CD14-positive monocyte (primary cell): Measurements from ENCODE around the gene GPALPP1. TPM values are rescaled to one million over a fixed set of nuclear protein-coding genes. Genes with fewer than 3 reads are reported as not detected.
A peak's percentile ranks its signal among the peaks of the same experiment; 100 is the strongest.

Source experiments
- DNase-seq, 3 donors: peaks; one replicate each; pipeline ENCODE4 v3.0.0-alpha.2; 2011 to 2022
- H2AFZ ChIP-seq: 2 replicates; pipeline ENCODE4 v1.6.0; 2012; ENCODE audit warnings: mild to moderate bottlenecking, low read depth, low read length, inconsistent platforms; ENCODE audit not compliant: insufficient read depth, poor library complexity, severe bottlenecking
- H3K27ac ChIP-seq, 2 donors: 1 replicate in 1 of 2; 2 replicates in 1 of 2; pipeline ENCODE4 v1.5.1; 2012 to 2013; ENCODE audit warnings: low read length in 2 of 2, control low read depth in 1 of 2, inconsistent platforms in 1 of 2, low read depth in 1 of 2, mild to moderate bottlenecking in 1 of 2
- H3K27me3 ChIP-seq, 2 donors: one replicate each; pipeline versions ENCODE4 v1.6.0 to v1.6.1; 2011 to 2013; ENCODE audit warnings: low read length in 2 of 2; ENCODE audit not compliant: control insufficient read depth in 2 of 2, insufficient read depth in 2 of 2
- H3K36me3 ChIP-seq, 2 donors: replicated peaks in 1 of 2; 1 replicate in 1 of 2; 2 replicates in 1 of 2; pipeline versions ENCODE4 v1.5.1 to v1.6.1; 2012 to 2013; ENCODE audit warnings: low read length in 2 of 2, control low read depth in 1 of 2, inconsistent platforms in 1 of 2, mild to moderate bottlenecking in 1 of 2; ENCODE audit not compliant: insufficient read depth in 2 of 2, control insufficient read depth in 1 of 2
- H3K4me1 ChIP-seq, 2 donors: 1 replicate in 1 of 2; 2 replicates in 1 of 2; pipeline versions ENCODE4 v1.5.1 to v1.6.1; 2012 to 2013; ENCODE audit warnings: low read length in 2 of 2, control low read depth in 1 of 2, inconsistent platforms in 1 of 2, mild to moderate bottlenecking in 1 of 2, moderate library complexity in 1 of 2; ENCODE audit not compliant: insufficient read depth in 2 of 2, control insufficient read depth in 1 of 2
- H3K4me2 ChIP-seq: replicated peaks from 2 replicates; pipeline ENCODE3; 2012; ENCODE audit warnings: low read length, moderate library complexity, mild to moderate bottlenecking; ENCODE audit not compliant: poor library complexity, severe bottlenecking; ENCODE audit errors: extremely low read depth
- H3K4me3 ChIP-seq, 3 experiments: fragments of 200-600 bp in 1 of 3; sonication (generic) in 1 of 3; replicated peaks in 1 of 3; 1 replicate in 2 of 3; 2 replicates in 1 of 3; pipeline ENCODE4 v1.5.1; 2011 to 2013; ENCODE audit warnings: low read length in 3 of 3, mild to moderate bottlenecking in 3 of 3, control low read depth in 2 of 3, low read depth in 2 of 3, inconsistent platforms in 1 of 3, moderate library complexity in 1 of 3
- H3K79me2 ChIP-seq: 2 replicates; pipeline ENCODE4 v1.6.0; 2012; ENCODE audit warnings: mild to moderate bottlenecking, control low read depth, inconsistent platforms, low read length, moderate library complexity; ENCODE audit not compliant: insufficient read depth
- H3K9ac ChIP-seq: 2 replicates; pipeline ENCODE4 v1.6.0; 2017; ENCODE audit warnings: low read length, mild to moderate bottlenecking; ENCODE audit not compliant: insufficient read depth, poor library complexity, severe bottlenecking
- H3K9me3 ChIP-seq, 2 donors: replicated peaks in 1 of 2; 1 replicate in 1 of 2; 2 replicates in 1 of 2; pipeline versions ENCODE4 v1.5.1 to v1.6.1; 2012 to 2013; ENCODE audit warnings: low read length in 2 of 2, control low read depth in 1 of 2; ENCODE audit not compliant: control insufficient read depth in 1 of 2, insufficient read depth in 1 of 2
- H4K20me1 ChIP-seq: 2 replicates; pipeline ENCODE4 v1.6.0; 2012; ENCODE audit warnings: mild to moderate bottlenecking, low read length, control low read depth, moderate library complexity; ENCODE audit not compliant: insufficient read depth
- H3K27ac Mint-ChIP-seq, 7 donors: one replicate each; pipeline ENCODE4 v1.8.0; 2020; ENCODE audit warnings: mild to moderate bottlenecking in 7 of 7, mixed read lengths in 7 of 7, moderate library complexity in 6 of 7, inconsistent platforms in 2 of 7
- H3K27me3 Mint-ChIP-seq, 3 donors: one replicate each; pipeline ENCODE4 v1.8.0; 2021 to 2022; ENCODE audit warnings: low read depth in 3 of 3, mild to moderate bottlenecking in 3 of 3, mixed read lengths in 3 of 3, moderate library complexity in 3 of 3, inconsistent platforms in 1 of 3
- H3K36me3 Mint-ChIP-seq, 2 donors: one replicate each; pipeline ENCODE4 v1.8.0; 2020; ENCODE audit warnings: mixed read lengths in 2 of 2, inconsistent platforms in 1 of 2, mild to moderate bottlenecking in 1 of 2
- H3K4me1 Mint-ChIP-seq: one replicate; pipeline ENCODE4 v1.8.0; 2020; ENCODE audit warnings: mild to moderate bottlenecking, mixed read lengths
- H3K4me3 Mint-ChIP-seq, 2 donors: one replicate each; pipeline ENCODE4 v1.8.0; 2020; ENCODE audit warnings: mild to moderate bottlenecking in 2 of 2, mixed read lengths in 2 of 2, moderate library complexity in 1 of 2
- H3K9me3 Mint-ChIP-seq, 7 donors: one replicate each; pipeline ENCODE4 v1.8.0; 2020 to 2022; ENCODE audit warnings: mixed read lengths in 7 of 7, mild to moderate bottlenecking in 6 of 7, moderate library complexity in 6 of 7, inconsistent platforms in 2 of 7
- WGBS: methylation state at CpG from one replicate; pipeline ENCODE4 v1.1.5; 2013; ENCODE audit warnings: missing lambda C conversion rate; ENCODE audit not compliant: insufficient coverage; 5-methylcytosine and 5-hydroxymethylcytosine counted together
- intact Hi-C, 2 donors: fragments of 100-400 bp; cut with micrococcal nuclease; formaldehyde crosslinking; loops; one replicate each; pipeline versions ENCODE4 v1.15.0 to v1.15.1; 2023
- polyA plus RNA-seq, 3 donors: library from polyadenylated mRNA; depleted of rRNA in 1 of 3; unstranded in 2 of 3; stranded (reverse) in 1 of 3; fragments of 300-500 nt in 2 of 3; fragments of >200 nt in 1 of 3; fragmentation: Illumina TruSeq in 2 of 3; gene quantifications; 1 replicate in 2 of 3; 2 replicates in 1 of 3; pipeline ENCODE4 v1.2.3, GENCODE V29; 2012 to 2021
- TF ChIP-seq, protein P1 (sequence below): fragments of 200-600 bp; IDR thresholded peaks from one replicate; pipeline ENCODE4 v1.8.0; 2022; ENCODE audit warnings: antibody characterized with exemption, mild to moderate bottlenecking

GPALPP1 gene
- polyA plus RNA-seq, 3 donors: 9.4 to 13.7 (median 11.4) TPM

DNA sequence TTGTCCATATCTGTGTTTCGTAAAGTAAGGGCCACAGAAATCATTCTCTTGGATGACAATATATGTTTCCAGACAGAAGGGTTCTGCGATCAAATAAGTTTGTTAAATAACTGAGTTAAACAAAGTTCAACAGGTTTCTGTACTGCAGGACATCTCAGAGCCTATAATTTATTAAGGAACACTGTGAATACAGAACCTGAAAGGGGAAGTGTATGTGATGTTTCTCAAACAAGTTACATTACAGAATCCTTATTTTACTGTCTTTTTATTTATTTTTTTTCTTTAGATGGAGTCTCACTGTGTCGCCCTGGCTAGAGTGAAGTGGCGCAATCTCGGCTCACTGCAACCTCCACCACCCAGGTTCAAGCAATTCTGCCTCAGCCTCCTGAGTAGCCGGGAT lies 75.6 kb downstream of the GPALPP1 start:
- Histone ChIP-seq H3K36me3 (no peaks in the 10 kb centered on the region), H3K79me2 (no peaks in the 10 kb centered on the region), H3K9me3 (no peaks in the 10 kb centered on the region), H3K27ac (no peak overlapping the region), H4K20me1 (no peaks in the 10 kb centered on the region), H3K4me1 (peaks cover 0 to 6% of the 10 kb centered on the region in 2 donors), H3K4me3 (no peak overlapping the region), H3K9ac (no peak overlapping the region), H2AFZ (no peak overlapping the region), H3K27me3 (no peaks in the 10 kb centered on the region), H3K4me2 (no peak overlapping the region)
- no peak overlapping the region for H3K4me3 Mint-ChIP-seq
- DNase-seq: no peak
- H3K9me3 Mint-ChIP-seq: peaks cover 0 to 2% (median 0%) of the 10 kb centered on the region in 7 donors
- intact Hi-C loops: no loop called here
- WGBS: 88% methylated on average over 1 of the region's 6 CpGs
- TF ChIP-seq, protein P1, sequence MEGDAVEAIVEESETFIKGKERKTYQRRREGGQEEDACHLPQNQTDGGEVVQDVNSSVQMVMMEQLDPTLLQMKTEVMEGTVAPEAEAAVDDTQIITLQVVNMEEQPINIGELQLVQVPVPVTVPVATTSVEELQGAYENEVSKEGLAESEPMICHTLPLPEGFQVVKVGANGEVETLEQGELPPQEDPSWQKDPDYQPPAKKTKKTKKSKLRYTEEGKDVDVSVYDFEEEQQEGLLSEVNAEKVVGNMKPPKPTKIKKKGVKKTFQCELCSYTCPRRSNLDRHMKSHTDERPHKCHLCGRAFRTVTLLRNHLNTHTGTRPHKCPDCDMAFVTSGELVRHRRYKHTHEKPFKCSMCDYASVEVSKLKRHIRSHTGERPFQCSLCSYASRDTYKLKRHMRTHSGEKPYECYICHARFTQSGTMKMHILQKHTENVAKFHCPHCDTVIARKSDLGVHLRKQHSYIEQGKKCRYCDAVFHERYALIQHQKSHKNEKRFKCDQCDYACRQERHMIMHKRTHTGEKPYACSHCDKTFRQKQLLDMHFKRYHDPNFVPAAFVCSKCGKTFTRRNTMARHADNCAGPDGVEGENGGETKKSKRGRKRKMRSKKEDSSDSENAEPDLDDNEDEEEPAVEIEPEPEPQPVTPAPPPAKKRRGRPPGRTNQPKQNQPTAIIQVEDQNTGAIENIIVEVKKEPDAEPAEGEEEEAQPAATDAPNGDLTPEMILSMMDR: no peak
- H3K27me3 Mint-ChIP-seq: peaks cover 0 to 7% (median 3%) of the 10 kb centered on the region in 3 donors
- H3K36me3 Mint-ChIP-seq: no peaks in the 10 kb centered on the region
- peak overlapping the region in 1 of 7 donors; percentile 25 for H3K27ac Mint-ChIP-seq
- peaks cover 14% of the 10 kb centered on the region for H3K4me1 Mint-ChIP-seq

DNA sequence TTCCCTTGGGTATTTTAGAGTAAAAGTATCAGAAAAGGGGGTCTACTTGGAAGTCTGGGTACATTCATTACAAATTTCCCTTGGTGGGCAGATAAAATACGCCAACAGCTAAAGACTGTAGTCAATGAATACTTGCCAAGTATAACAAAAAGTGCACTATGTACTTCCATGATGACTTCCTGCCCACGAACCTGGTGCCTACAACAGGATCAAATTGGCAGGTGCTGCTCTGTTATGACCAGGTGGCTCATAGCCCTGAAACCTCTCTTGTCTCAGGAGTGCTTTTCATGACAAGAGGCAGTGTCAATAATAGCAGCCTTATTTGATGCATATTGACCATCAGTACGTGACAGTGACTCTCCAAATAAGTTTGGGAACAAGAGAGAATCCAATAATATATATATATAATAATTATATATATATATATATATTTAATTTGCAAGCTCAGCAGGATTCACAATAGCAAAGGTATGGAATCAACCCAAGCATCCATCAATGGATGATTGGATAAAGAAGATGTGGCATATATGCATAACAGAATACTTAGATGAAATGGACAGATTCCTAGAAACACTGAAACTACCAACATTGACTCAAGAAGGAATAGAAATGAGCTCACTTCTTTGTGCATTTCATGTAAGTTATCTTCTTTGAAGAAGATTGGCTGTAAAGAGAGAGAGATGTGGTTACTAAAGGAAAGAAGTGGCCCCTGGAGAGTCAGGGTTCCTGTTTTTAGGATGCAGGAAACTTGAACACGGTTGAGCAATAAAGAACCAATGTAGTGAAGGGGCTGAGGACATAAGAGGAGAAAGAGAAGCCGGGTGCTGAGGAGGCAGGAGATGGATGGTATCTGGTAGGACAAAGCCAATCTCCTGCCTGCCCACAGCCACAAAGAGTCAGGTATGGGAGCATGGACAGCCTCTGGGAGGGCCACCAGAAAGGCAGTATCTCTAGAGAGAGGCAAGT lies 79.0 kb downstream of the GPALPP1 start:
- no peak overlapping the region for H3K4me3 Mint-ChIP-seq
- H3K9me3 ChIP-seq: no peaks in the 10 kb centered on the region
- H3K27ac ChIP-seq: no peak overlapping the region
- H2AFZ ChIP-seq: no peak overlapping the region
- H3K36me3 Mint-ChIP-seq: no peaks in the 10 kb centered on the region
- H3K4me3 ChIP-seq: no peak overlapping the region
- H3K4me1 ChIP-seq: peaks cover 0 to 6% of the 10 kb centered on the region in 2 donors
- TF ChIP-seq, protein P1: no peak
- H3K4me1 Mint-ChIP-seq: peaks cover 14% of the 10 kb centered on the region
- WGBS: 38% methylated on average over 4 of the region's 5 CpGs
- no peaks in the 10 kb centered on the region for H3K9me3 Mint-ChIP-seq
- peaks cover 0 to 4% (median 2%) of the 10 kb centered on the region in 3 donors for H3K27me3 Mint-ChIP-seq
- H3K27me3 ChIP-seq: no peaks in the 10 kb centered on the region
- peak overlapping the region in 1 of 7 donors; percentile 51 for H3K27ac Mint-ChIP-seq
- no peak overlapping the region for H3K9ac ChIP-seq
- no peak overlapping the region for H3K4me2 ChIP-seq
- no peaks in the 10 kb centered on the region for H4K20me1 ChIP-seq
- H3K79me2 ChIP-seq: no peaks in the 10 kb centered on the region
- peak in 2 of 3 donors; percentile 11 to 14 for DNase-seq
- H3K36me3 ChIP-seq: no peaks in the 10 kb centered on the region
- intact Hi-C loops: no loop called here
